HG03097 (cell line): Measurements from ENCODE around the gene PAX7.

Experiments
- ATAC-seq: cut with Tn5 transposase; IDR thresholded peaks from one replicate; pipeline ENCODE4 v1.9.1; 2021; ENCODE audit not compliant: unreplicated experiment, low FRiP score

PAX7 gene

GRCh38 chr1:18618546-18619466, 11.8 kb upstream of the PAX7 start:
- ATAC-seq: no peak

GRCh38 chr1:18619467-18619835, 11.2 kb upstream of the PAX7 start:
- ATAC-seq: no peak

GRCh38 chr1:18628511-18628910, 2.1 kb upstream of the PAX7 start:
- ATAC-seq: no peak

GRCh38 chr1:18629659-18630510, 761 bp upstream of the PAX7 start:
- no peak for ATAC-seq

GRCh38 chr1:18631496-18632217, 1.0 kb downstream of the PAX7 start:
- ATAC-seq: no peak

- ATAC-seq: no peak
These were observed 1.6 kb downstream of the PAX7 start for GRCh38 chr1:18632218-18632588.

- ATAC-seq: no peak
These were observed 2.3 kb downstream of the PAX7 start for GRCh38 chr1:18632783-18633421.

GRCh38 chr1:18633422-18634155, 2.9 kb downstream of the PAX7 start:
- no peak for ATAC-seq

- ATAC-seq: no peak
These were observed 3.6 kb downstream of the PAX7 start for GRCh38 chr1:18634276-18634675.

- ATAC-seq: no peak
These were observed 4.5 kb downstream of the PAX7 start for GRCh38 chr1:18635070-18635577.

- no peak for ATAC-seq
These were observed 5.4 kb downstream of the PAX7 start for GRCh38 chr1:18635891-18636595.

- no peak for ATAC-seq
These were observed 6.2 kb downstream of the PAX7 start for GRCh38 chr1:18636596-18637508.

GRCh38 chr1:18637511-18637960, 6.9 kb downstream of the PAX7 start:
- no peak for ATAC-seq

GRCh38 chr1:18637962-18638834, 7.6 kb downstream of the PAX7 start:
- ATAC-seq: no peak

GRCh38 chr1:18638835-18639364, 8.3 kb downstream of the PAX7 start:
- no peak for ATAC-seq

GRCh38 chr1:18639368-18640055, 8.9 kb downstream of the PAX7 start:
- no peak for ATAC-seq
